Measurements from ENCODE around the gene MAPK9. TPM values are rescaled to one million over a fixed set of nuclear protein-coding genes. Genes with fewer than 3 reads are reported as not detected.
"Not testable (repeated sequence)": the region's sequence is repeated elsewhere in the genome, so short reads cannot be mapped to it uniquely, and the experiment has no call there.

Gene MAPK9
- total RNA-seq, 2 experiments from 2014 or later, result 41.7 to 43.2 TPM

- intact Hi-C loops (cut with micrococcal nuclease), result loop anchor here (5.0 kb wide), 1 partner anchor 88 kb away; no protein-coding TSS in a partner anchor
- no peak for DNase-seq
- Mint-ChIP-seq H3K4me1 (ENCODE audit: low read depth) (no peaks in the 10 kb centered on the region), H3K27ac (no peak overlapping the region), H3K36me3 (peaks cover 3% of the 10 kb centered on the region), H3K9me3 (peaks cover 45% of the 10 kb centered on the region), H3K4me3 (no peak overlapping the region), H3K27me3 (peaks cover 10% of the 10 kb centered on the region)
- ChIA-PET POLR2A (no interaction called here), CTCF (no interaction called here)
These were observed 76.8 kb downstream of the MAPK9 start for GRCh38 chr5:180214870-180215770.

DNA sequence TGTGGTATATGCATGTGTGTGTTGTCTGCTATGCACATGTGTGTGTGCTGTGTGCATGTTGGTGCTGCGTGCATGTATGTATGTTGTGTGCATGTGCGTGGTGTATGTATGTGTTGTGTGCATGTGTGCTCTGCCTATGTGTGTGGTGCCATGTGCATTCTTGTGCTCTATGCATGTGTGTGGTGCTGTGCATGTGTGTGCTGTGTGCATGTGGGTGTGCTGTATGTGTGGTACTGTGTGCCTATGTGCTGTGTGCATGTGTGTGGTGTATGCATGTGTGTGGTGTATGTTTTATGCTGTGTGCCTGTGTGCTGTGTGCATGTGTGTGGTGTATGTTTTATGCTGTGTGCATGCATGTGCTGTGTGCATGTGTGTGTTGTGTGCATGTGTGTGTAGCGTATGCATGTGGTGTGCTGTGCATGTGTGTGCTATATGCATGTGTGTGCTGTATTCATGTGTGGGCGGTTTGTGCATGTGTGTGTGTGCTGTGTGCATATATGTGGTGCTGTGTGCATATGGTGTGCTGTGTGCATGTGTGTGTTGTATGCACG is 78.2 kb downstream of the MAPK9 start:
- H3K4me3 Mint-ChIP-seq, result no peak overlapping the region
- CTCF ChIA-PET, result no interaction called here
- no peaks in the 10 kb centered on the region for H3K36me3 Mint-ChIP-seq
- POLR2A ChIA-PET, result no interaction called here
- H3K9me3 Mint-ChIP-seq, result peaks cover 32% of the 10 kb centered on the region
- H3K27me3 Mint-ChIP-seq, result peaks cover 18% of the 10 kb centered on the region
- intact Hi-C loops (cut with micrococcal nuclease), result loop anchor here (5.0 kb wide), 1 partner anchor 86 kb away; no protein-coding TSS in a partner anchor
- H3K4me1 Mint-ChIP-seq (ENCODE audit: low read depth), result no peaks in the 10 kb centered on the region
- no peak overlapping the region for H3K27ac Mint-ChIP-seq
- DNase-seq, result no peak

DNA sequence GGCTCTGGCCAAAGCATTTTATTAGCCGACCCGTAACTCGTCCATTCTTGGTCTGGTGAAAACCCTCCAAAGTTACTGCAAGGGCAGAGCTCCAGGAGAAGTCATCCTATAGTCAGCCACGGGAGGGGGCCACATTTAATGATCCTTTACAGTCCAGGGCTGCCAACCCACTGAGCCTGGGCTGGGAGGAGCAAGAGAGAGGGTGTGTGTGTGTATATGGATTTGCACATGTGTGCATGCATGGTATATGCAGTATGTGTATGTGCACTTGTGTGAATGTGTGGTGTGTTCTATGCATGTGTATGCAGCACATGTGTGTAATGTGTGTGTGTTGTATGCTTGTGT is 78.7 kb downstream of the MAPK9 start:
- intact Hi-C loops (cut with micrococcal nuclease), result loop anchor here (5.0 kb wide), 1 partner anchor 86 kb away; no protein-coding TSS in a partner anchor
- ChIA-PET POLR2A (no interaction called here), CTCF (no interaction called here)

GRCh38 chr5:180212363-180213255 is 79.3 kb downstream of the MAPK9 start:
- CTCF ChIA-PET, result no interaction called here
- DNase-seq, result no peak
- POLR2A ChIA-PET, result no interaction called here
- Mint-ChIP-seq H3K27ac (no peak overlapping the region), H3K27me3 (peaks cover 28% of the 10 kb centered on the region), H3K4me1 (ENCODE audit: low read depth) (peaks cover 5% of the 10 kb centered on the region), H3K9me3 (peaks cover 22% of the 10 kb centered on the region), H3K36me3 (no peaks in the 10 kb centered on the region), H3K4me3 (no peak overlapping the region)
- intact Hi-C loops (cut with micrococcal nuclease), result loop anchor here (5.0 kb wide), 1 partner anchor 85 kb away; no protein-coding TSS in a partner anchor

More for the DNA sequence above, 78.7 kb downstream of the MAPK9 start:
- Mint-ChIP-seq H3K27me3 (peaks cover 22% of the 10 kb centered on the region), H3K27ac (no peak overlapping the region), H3K9me3 (peaks cover 27% of the 10 kb centered on the region), H3K4me3 (no peak overlapping the region), H3K4me1 (ENCODE audit: low read depth) (peaks cover 3% of the 10 kb centered on the region), H3K36me3 (no peaks in the 10 kb centered on the region)
- DNase-seq, result no peak

- Mint-ChIP-seq H3K9me3 (peaks cover 19% of the 10 kb centered on the region), H3K4me3 (no peak overlapping the region), H3K4me1 (ENCODE audit: low read depth) (peaks cover 5% of the 10 kb centered on the region), H3K36me3 (no peaks in the 10 kb centered on the region), H3K27ac (no peak overlapping the region), H3K27me3 (peaks cover 32% of the 10 kb centered on the region)
- DNase-seq, result no peak
- POLR2A ChIA-PET, result no interaction called here
- intact Hi-C loops (cut with micrococcal nuclease), result loop anchor here (5.0 kb wide), 1 partner anchor 84 kb away; no protein-coding TSS in a partner anchor
- CTCF ChIA-PET, result interaction anchor here (1.0 kb wide), 1 partner anchor 87 kb away, joined by 3 read pairs; no protein-coding TSS in a partner anchor
These were observed 80.2 kb downstream of the MAPK9 start for GRCh38 chr5:180211761-180212035.

DNA sequence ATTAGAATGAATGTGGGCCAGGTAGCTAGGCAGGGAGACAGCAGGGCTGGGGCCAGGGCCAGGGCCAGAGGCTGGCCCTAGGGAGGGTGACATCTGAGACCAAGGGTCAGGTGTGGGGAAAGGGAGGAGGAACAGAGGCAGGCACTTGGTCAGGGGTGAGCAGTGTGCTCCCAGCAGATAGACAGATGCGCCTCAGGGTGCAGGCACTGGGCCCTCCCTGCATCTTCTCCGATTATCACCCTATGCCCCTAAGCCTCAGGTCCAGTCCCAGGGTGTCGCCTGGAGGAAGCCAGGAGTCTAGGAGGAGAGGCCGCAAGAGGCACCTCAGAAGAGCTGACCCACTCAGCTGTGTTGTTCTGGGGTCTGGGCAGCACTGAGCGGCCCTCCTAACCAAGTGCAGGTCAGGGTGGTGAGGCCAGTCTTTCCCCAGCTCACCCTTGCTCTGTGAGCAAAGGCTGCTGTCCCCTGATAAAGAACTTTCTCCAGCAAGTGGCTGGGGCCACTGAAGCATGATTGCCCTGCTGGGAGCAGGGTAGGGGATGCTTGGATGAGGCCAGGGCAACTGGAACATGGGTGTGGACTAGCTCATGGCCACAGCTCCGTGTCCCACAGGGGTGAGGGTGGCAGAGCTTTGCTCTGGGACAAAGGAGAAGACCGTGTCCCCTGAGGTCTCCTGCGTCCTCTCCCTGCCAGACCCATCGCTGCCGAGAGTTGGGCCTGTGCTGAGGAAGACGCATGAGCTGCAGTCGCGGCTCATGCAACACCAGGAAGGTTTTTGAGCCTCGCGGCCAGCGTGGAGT is 80.7 kb downstream of the MAPK9 start:
- Mint-ChIP-seq H3K4me3 (no peak overlapping the region), H3K4me1 (ENCODE audit: low read depth) (peaks cover 5% of the 10 kb centered on the region), H3K36me3 (no peaks in the 10 kb centered on the region), H3K9me3 (peaks cover 15% of the 10 kb centered on the region), H3K27me3 (peaks cover 34% of the 10 kb centered on the region), H3K27ac (no peak overlapping the region)
- intact Hi-C loops (cut with micrococcal nuclease), result loop anchor here (5.0 kb wide), 1 partner anchor 84 kb away; no protein-coding TSS in a partner anchor
- ChIA-PET CTCF (interaction anchor here (1.0 to 1.3 kb wide), 3 partner anchors 82 to 118 kb away, joined by 3 to 4 read pairs (median 3); no protein-coding TSS in a partner anchor), POLR2A (no interaction called here)
- no peak for DNase-seq

DNA sequence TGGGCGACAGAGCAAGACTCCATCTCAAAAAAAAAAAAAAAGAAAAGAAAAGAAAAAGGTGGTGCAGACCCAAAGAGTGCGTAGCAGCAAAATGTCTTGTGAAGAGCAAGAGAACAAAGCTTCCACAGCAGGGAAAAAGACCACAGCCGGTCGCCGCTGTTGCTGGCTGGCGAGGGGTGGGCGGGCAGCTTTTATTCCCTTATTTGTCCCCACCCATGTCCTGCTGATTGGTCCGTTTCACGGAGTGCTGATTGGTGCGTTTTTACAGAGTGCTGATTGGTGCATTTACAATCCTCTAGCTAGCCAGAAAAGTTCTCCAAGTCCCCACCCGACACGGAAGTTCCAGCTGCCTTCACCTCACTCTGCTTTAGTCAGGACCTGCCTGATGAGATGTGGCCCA is 81.8 kb downstream of the MAPK9 start:
- H3K27ac Mint-ChIP-seq; H3K4me1 Mint-ChIP-seq (ENCODE audit: low read depth); DNase-seq; H3K9me3 Mint-ChIP-seq; POLR2A ChIA-PET; H3K4me3 Mint-ChIP-seq; H3K36me3 Mint-ChIP-seq: not testable (repeated sequence)
- intact Hi-C loops (cut with micrococcal nuclease), result loop anchor here (5.0 kb wide), 1 partner anchor 83 kb away; no protein-coding TSS in a partner anchor
- CTCF ChIA-PET, result interaction anchor here (1.2 to 2.0 kb wide), 4 partner anchors 68 to 119 kb away, joined by 3 to 8 read pairs (median 4); no protein-coding TSS in a partner anchor
- H3K27me3 Mint-ChIP-seq, result peaks cover 38% of the 10 kb centered on the region

- Mint-ChIP-seq H3K27me3 (peaks cover 41% of the 10 kb centered on the region), H3K9me3 (peaks cover 4% of the 10 kb centered on the region)
These were observed 82.7 kb downstream of the MAPK9 start, which contains the start of gene RASGEF1C for GRCh38 chr5:180209137-180209581. Gene RASGEF1C (minus strand): TSS chr5:180209211. CDS start chr5:180138052, 71,159 bp downstream.

GRCh38 chr5:180208435-180209081 is 83.3 kb downstream of the MAPK9 start:
- ChIA-PET CTCF (interaction anchor here (0.6 to 2.0 kb wide), 14 partner anchors 13 to 446 kb away, joined by 3 to 8 read pairs (median 6); no protein-coding TSS in a partner anchor), POLR2A (interaction anchor here (1.0 kb wide), 1 partner anchor 26 kb away, joined by 4 read pairs; no protein-coding TSS in a partner anchor)
- intact Hi-C loops (cut with micrococcal nuclease), result loop anchor here (10.0 kb wide), 1 partner anchor 86 kb away; the partner anchor contains the start of gene MAPK9
- Mint-ChIP-seq H3K9me3 (no peaks in the 10 kb centered on the region), H3K36me3 (no peaks in the 10 kb centered on the region), H3K4me1 (ENCODE audit: low read depth) (peaks cover 5% of the 10 kb centered on the region), H3K27me3 (peaks cover 45% of the 10 kb centered on the region), H3K27ac (no peak overlapping the region), H3K4me3 (peak overlapping the region; percentile 30)
- no peak for DNase-seq

More at GRCh38 chr5:180209137-180209581, 82.7 kb downstream of the MAPK9 start, which contains the start of gene RASGEF1C:
- DNase-seq, result peak; percentile 68
- peaks cover 5% of the 10 kb centered on the region for H3K4me1 Mint-ChIP-seq (ENCODE audit: low read depth)
- ChIA-PET POLR2A (interaction anchor here (1.0 kb wide), 1 partner anchor 26 kb away, joined by 4 read pairs; no protein-coding TSS in a partner anchor), CTCF (interaction anchor here (0.6 to 2.0 kb wide), 16 partner anchors 14 to 145 kb away, joined by 3 to 8 read pairs (median 4); no protein-coding TSS in a partner anchor)
- H3K36me3 Mint-ChIP-seq, result no peaks in the 10 kb centered on the region
- peak within 1 kb of the TSS; percentile 30 for H3K4me3 Mint-ChIP-seq
- intact Hi-C loops (cut with micrococcal nuclease), result loop anchor here (10.0 kb wide), 1 partner anchor 86 kb away; the partner anchor contains the start of gene MAPK9
- no peak within 1 kb of the TSS for H3K27ac Mint-ChIP-seq

GRCh38 chr5:180208038-180208434 is 83.8 kb downstream of the MAPK9 start:
- intact Hi-C loops (cut with micrococcal nuclease), result loop anchor here (10.0 kb wide), 1 partner anchor 87 kb away; the partner anchor contains the start of gene MAPK9
- peaks cover 5% of the 10 kb centered on the region for H3K4me1 Mint-ChIP-seq (ENCODE audit: low read depth)
- H3K27ac Mint-ChIP-seq, result no peak overlapping the region
- H3K4me3 Mint-ChIP-seq, result peak overlapping the region; percentile 30
- H3K27me3 Mint-ChIP-seq, result peaks cover 49% of the 10 kb centered on the region
- H3K36me3 Mint-ChIP-seq, result no peaks in the 10 kb centered on the region
- POLR2A ChIA-PET, result no interaction called here
- DNase-seq, result no peak
- H3K9me3 Mint-ChIP-seq, result no peaks in the 10 kb centered on the region
- CTCF ChIA-PET, result interaction anchor here (0.6 to 2.0 kb wide), 9 partner anchors 22 to 445 kb away, joined by 3 to 8 read pairs (median 6); no protein-coding TSS in a partner anchor

All from activated CD4-positive, alpha-beta memory T cell treated with anti-CD3 and anti-CD28 coated beads for 36 hours (primary cell).